Activated T-helper 2 cell treated with anti-CD3 and anti-CD28 coated beads, Interferon-gamma antibody, Interleukin-2, Interleukin-4, amounts not matched to agents 10 μg/mL and 5 μg/mL and 100 μg/mL, durations not matched to agents 14 hours and 24 hours and 36 hours (primary cell): ENCODE measurements around the gene PANK2. TPM values are rescaled to one million over a fixed set of nuclear protein-coding genes. Genes with fewer than 3 reads are reported as not detected.

Experiments used
- DNase-seq: peaks from one replicate; pipeline ENCODE4 v3.0.0; 2021; ENCODE audit warnings: low spot score
- H3K27ac Mint-ChIP-seq: one replicate; pipeline ENCODE4 v1.8.0; 2021; ENCODE audit warnings: mixed read lengths
- H3K27me3 Mint-ChIP-seq: one replicate; pipeline ENCODE4 v1.8.0; 2021; ENCODE audit warnings: low read depth, mixed read lengths
- H3K36me3 Mint-ChIP-seq: one replicate; pipeline ENCODE4 v1.8.0; 2021; ENCODE audit warnings: low read depth, mixed read lengths
- H3K4me1 Mint-ChIP-seq: one replicate; pipeline ENCODE4 v1.8.0; 2021; ENCODE audit warnings: low read depth, mixed read lengths
- H3K4me3 Mint-ChIP-seq: one replicate; pipeline ENCODE4 v1.8.0; 2021; ENCODE audit warnings: low read depth, mild to moderate bottlenecking, moderate library complexity, mixed read lengths
- H3K9me3 Mint-ChIP-seq: one replicate; pipeline ENCODE4 v1.8.0; 2021; ENCODE audit warnings: mixed read lengths
- intact Hi-C: fragments of 100-400 bp; cut with micrococcal nuclease; formaldehyde crosslinking; loops from one replicate; pipeline ENCODE4 v1.15.1; 2023
- total RNA-seq: library from RNA; stranded (reverse); gene quantifications from 2 replicates; pipeline ENCODE4 v1.2.3, GENCODE V29; 2022

PANK2 gene
- total RNA-seq, 1 donor from 2014 or later = 49.2 TPM

DNA sequence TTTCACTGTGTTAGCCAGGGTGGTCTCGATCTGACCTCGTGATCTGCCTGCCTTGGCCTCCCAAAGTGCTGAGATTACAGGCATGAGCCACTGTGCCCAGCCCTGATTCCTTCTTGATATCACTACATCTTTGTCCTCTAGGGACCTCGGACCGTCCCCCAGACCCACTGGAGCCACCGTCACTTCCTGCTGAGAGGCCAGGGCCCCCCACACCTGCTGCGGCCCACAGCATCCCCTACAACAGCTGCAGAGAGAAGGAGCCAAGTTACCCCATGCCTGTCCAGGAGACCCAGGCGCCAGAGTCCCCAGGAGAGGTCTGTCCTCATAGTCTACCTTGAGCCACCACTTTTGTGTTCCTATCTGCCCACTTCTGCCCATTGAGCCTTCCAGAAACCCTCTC is 28.0 kb upstream of the PANK2 start:
- Mint-ChIP-seq H3K9me3 (no peaks in the 10 kb centered on the region), H3K36me3 (peaks cover 79% of the 10 kb centered on the region), H3K27me3 (no peaks in the 10 kb centered on the region), H3K27ac (no peak overlapping the region), H3K4me1 (peaks cover 2% of the 10 kb centered on the region), H3K4me3 (no peak overlapping the region)
- intact Hi-C loops = no loop called here
- DNase-seq = no peak

DNA sequence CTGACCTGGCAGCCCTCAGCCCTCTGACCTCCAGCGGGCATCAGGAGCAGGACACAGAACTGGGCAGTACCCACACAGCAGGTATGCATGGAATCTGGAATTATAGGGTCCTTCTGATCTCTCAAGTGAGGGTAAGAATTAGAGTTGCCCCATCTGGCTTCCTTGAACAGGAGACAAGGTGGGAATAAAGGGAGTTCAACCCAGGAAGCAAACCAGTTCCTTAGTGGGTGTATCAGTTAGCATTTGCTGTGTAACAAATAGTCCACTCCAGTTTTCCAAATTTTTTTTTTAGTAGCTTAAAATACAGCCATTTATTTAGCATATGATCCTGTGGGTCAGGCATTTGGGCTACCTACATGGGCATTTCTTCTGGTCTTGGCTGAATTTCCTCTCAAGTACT is 26.9 kb upstream of the PANK2 start:
- intact Hi-C loops = no loop called here
- no peak for DNase-seq
- Mint-ChIP-seq H3K27ac (no peak overlapping the region), H3K9me3 (no peaks in the 10 kb centered on the region), H3K4me3 (no peak overlapping the region), H3K4me1 (no peaks in the 10 kb centered on the region), H3K36me3 (peaks cover 78% of the 10 kb centered on the region), H3K27me3 (no peaks in the 10 kb centered on the region)

DNA sequence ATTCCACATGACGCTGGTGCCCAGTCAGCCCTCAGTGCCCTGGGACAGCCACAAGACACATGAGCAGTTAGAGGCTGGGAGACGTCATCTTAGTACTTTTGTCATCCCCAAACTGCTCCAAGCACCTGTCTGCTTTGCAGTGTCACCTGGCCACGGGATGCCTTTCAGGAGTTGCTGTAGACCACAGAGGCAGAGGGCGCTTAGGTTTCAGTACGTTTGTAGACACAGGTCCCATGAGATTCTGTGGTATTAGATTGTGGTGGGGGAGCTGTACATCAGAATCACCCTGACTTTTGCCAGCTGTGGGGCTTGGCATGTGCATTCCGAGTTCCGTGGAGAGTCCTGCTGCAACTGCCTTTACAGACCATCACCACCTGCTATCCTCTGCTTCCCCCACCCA is 25.9 kb upstream of the PANK2 start:
- intact Hi-C loops = no loop called here
- H3K27me3 Mint-ChIP-seq = no peaks in the 10 kb centered on the region
- no peak overlapping the region for H3K4me3 Mint-ChIP-seq
- peaks cover 80% of the 10 kb centered on the region for H3K36me3 Mint-ChIP-seq
- DNase-seq = no peak
- H3K4me1 Mint-ChIP-seq = no peaks in the 10 kb centered on the region
- no peak overlapping the region for H3K27ac Mint-ChIP-seq
- no peaks in the 10 kb centered on the region for H3K9me3 Mint-ChIP-seq

DNA sequence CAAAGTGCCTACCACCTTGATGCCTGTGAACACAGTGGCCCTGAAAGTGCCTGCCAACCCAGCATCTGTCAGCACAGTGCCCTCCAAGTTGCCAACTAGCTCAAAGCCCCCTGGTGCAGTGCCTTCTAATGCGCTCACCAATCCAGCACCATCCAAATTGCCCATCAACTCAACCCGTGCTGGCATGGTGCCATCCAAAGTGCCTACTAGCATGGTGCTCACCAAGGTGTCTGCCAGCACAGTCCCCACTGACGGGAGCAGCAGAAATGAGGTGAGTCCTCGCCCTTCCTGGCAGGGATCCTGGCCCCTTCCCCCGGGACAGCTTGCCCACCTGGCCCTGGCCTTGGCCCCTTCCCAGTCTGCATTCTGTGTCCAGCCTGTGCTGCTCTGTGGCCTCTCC is 24.7 kb upstream of the PANK2 start:
- intact Hi-C loops = no loop called here

DNA sequence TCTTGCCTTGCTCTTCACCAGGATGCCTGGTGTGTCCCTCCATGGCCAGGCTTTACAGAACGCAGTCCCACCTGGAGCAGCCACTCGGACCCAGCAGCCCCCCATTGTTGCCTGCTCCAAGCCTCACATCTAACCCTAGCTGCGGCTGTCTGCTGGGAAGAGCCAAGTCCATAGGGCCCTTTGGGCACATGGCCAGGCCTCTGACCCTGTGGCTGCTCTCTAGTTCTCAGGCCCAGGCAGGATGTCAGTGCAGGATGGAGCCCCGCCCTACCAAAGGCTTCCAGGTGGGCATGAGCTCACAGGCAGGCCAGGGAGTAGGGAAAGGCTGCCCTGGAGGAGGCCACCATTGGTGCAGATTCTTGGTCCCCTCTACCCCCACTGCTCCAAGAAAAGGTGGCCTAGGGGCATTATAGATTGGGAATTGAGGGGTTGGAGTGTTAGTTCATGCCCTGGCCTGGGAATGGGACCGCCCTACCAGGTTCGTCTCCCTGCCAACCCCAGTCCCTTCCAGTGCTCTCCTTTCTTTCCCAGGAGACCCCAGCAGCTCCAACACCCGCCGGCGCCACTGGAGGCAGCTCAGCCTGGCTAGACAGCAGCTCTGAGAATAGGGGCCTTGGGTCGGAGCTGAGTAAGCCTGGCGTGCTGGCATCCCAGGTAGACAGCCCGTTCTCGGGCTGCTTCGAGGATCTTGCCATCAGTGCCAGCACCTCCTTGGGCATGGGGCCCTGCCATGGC is 23.9 kb upstream of the PANK2 start:
- H3K9me3 Mint-ChIP-seq = no peaks in the 10 kb centered on the region
- no peak overlapping the region for H3K27ac Mint-ChIP-seq
- DNase-seq = no peak
- peaks cover 66% of the 10 kb centered on the region for H3K36me3 Mint-ChIP-seq
- H3K27me3 Mint-ChIP-seq = no peaks in the 10 kb centered on the region
- H3K4me1 Mint-ChIP-seq = no peaks in the 10 kb centered on the region
- intact Hi-C loops = no loop called here
- no peak overlapping the region for H3K4me3 Mint-ChIP-seq

More for the DNA sequence above, 24.7 kb upstream of the PANK2 start:
- Mint-ChIP-seq H3K4me3 (no peak overlapping the region), H3K4me1 (no peaks in the 10 kb centered on the region), H3K27ac (no peak overlapping the region), H3K36me3 (peaks cover 70% of the 10 kb centered on the region), H3K9me3 (no peaks in the 10 kb centered on the region), H3K27me3 (no peaks in the 10 kb centered on the region)
- DNase-seq = no peak

DNA sequence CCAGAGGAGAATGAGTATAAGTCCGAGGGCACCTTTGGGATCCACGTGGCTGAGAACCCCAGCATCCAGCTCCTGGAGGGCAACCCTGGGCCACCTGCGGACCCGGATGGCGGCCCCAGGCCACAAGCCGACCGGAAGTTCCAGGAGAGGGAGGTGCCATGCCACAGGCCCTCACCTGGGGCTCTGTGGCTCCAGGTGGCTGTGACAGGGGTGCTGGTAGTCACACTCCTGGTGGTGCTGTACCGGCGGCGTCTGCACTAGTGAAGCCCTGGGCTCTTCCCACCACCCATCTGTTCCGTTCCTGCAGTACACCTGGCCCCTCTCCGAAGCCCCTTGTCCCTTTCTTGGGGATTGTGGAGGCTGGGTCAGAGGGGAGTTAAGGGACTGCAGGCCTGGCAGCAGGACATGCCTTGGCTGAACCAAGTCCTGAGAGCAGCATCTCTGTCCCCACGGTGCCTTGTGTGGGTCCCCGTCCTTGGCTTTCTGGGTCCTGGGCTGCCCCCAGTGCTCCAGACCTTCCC is 23.2 kb upstream of the PANK2 start:
- Mint-ChIP-seq H3K4me1 (no peaks in the 10 kb centered on the region), H3K36me3 (peaks cover 64% of the 10 kb centered on the region), H3K9me3 (no peaks in the 10 kb centered on the region), H3K4me3 (no peak overlapping the region), H3K27me3 (no peaks in the 10 kb centered on the region), H3K27ac (no peak overlapping the region)
- intact Hi-C loops = no loop called here
- no peak for DNase-seq

DNA sequence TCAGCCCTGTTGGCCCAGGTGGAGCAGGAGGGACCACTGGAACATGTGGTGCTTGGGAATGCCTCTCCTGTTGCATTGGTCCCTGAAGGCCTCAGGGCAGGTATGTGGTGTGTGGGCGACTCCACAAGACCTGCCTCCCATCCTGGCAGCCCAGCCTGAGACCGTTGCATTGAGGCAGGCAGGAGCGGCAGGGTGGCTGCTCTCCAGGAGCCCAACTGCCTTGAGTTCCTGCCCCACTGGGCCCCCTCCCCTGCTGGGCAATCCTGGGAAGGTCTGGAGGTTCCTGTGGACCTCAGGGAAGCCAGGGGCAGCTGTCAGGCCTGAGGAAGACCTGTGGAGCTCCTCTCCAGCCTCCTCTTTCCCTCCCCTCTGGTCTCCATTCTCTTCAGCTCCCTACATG is 22.7 kb upstream of the PANK2 start:
- DNase-seq = no peak
- no peak overlapping the region for H3K4me3 Mint-ChIP-seq
- no peaks in the 10 kb centered on the region for H3K27me3 Mint-ChIP-seq
- H3K27ac Mint-ChIP-seq = no peak overlapping the region
- H3K9me3 Mint-ChIP-seq = no peaks in the 10 kb centered on the region
- H3K4me1 Mint-ChIP-seq = no peaks in the 10 kb centered on the region
- intact Hi-C loops = no loop called here
- peaks cover 59% of the 10 kb centered on the region for H3K36me3 Mint-ChIP-seq

DNA sequence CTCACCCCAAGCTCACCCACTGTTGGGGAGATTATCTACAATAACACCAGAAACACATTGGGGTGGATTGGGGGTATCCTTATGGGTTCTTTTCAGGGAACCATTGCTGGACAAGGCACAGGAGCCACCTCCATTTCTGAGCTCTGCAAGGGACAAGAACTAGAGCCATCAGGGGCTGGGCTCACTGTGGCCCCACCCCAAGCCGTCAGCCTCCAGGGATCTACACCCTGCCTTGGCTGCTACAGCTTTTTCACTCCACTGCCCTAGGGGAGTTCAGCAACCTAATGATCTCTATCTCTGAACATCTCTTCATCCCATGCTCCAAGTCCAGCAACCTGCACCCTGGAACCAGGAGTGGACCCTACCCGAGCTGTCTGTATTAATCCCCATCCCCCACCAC is 21.4 kb upstream of the PANK2 start:
- intact Hi-C loops = no loop called here
- Mint-ChIP-seq H3K4me1 (no peaks in the 10 kb centered on the region), H3K9me3 (no peaks in the 10 kb centered on the region), H3K27me3 (no peaks in the 10 kb centered on the region), H3K4me3 (no peak overlapping the region), H3K27ac (no peak overlapping the region), H3K36me3 (peaks cover 57% of the 10 kb centered on the region)
- DNase-seq = no peak

DNA sequence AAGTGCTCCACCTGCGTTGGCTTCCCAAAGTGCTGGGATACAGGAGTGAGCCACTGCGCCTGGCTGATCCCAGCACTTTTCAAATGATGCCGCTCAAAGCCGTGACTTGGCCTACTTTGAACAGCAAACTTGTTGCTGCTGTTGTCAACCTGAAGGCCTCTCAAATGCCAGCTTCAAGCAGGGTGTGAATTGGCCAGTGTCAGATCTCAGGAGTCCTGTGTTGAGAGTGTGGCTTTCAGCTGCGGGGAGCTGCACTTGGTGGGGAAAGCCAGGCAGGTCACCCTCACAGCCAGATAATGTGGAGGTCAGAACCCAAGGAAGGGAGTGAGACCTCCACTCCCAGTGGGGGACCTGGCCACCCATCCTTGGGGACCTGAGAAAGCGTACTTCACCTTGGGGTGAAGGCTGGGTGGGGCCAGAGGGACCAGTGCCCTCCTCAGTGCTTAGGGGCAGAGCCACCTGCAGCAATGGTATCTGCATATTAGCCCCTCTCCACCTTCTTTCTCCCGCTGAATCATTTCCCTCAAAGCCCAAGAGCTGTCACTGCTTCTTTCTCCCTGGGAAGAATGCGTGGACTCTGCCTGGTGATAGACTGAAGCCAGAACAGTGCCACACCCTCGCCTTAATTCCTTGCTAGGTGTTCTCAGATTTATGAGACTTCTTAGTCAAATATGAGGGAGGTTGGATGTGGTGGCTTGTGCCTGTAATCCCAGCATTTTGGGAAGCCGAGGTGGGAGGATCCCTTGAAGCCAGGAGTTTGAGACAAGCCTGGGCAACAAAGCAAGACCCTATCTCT is 19.1 kb upstream of the PANK2 start:
- peaks cover 2% of the 10 kb centered on the region for H3K4me1 Mint-ChIP-seq
- DNase-seq = no peak
- H3K9me3 Mint-ChIP-seq = no peaks in the 10 kb centered on the region
- intact Hi-C loops = no loop called here
- H3K36me3 Mint-ChIP-seq = peaks cover 53% of the 10 kb centered on the region
- H3K27me3 Mint-ChIP-seq = no peaks in the 10 kb centered on the region
- H3K4me3 Mint-ChIP-seq = no peak overlapping the region
- no peak overlapping the region for H3K27ac Mint-ChIP-seq

DNA sequence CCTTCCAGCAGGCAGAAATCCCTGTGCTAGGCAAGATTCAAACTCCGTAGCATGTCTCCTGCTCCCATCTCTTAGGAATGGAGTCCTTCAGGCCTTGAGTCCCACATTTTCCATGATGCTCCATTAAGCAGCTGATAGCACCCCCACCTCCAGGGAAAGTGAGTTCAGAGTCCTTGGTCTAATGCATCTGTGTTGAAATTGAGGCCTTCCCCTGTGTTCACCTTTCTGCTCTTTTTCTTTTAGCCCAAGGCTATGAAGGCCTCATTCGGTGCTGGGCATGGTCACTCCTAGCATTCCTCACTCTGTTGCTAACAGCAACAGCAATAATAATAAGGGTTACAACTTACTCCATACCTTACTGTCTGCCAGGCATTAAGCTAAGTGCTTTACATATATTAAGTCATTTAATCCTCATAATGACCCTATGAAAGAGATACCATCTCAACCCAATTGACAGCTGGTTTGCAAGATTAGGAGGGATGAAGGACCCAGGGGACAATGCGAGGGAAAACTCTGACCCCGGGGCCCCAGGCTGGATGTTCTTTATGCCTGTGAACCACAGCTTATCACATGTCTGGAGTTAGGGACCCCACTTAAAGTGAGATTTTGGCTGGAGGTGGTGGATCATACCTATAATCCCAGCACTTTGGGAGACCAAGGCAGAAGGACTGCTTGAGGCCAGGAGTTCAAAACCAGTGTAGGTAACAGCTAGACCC is 17.5 kb upstream of the PANK2 start:
- Mint-ChIP-seq H3K4me3 (no peak overlapping the region), H3K27ac (no peak overlapping the region), H3K36me3 (peaks cover 56% of the 10 kb centered on the region), H3K27me3 (no peaks in the 10 kb centered on the region), H3K4me1 (peaks cover 7% of the 10 kb centered on the region), H3K9me3 (no peaks in the 10 kb centered on the region)
- intact Hi-C loops = no loop called here
- no peak for DNase-seq

DNA sequence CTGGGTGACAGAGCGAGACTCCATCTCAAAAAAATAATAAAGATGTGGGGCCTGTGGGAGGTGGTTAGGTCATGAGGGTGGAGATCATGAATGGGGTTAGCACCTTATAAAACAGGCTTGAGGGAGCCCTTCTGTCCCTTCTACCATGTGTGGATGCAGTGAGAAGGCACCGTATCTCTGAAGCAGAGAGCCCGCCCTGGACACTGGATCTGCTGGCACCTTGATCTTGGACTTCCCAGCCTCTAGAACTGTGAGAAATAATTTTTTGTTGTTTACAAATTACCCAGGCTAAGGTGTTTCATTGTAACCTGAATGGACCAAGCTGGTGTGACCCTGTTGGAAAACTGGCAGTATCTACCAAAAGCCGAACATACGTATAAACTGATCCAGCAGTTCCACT is 15.7 kb upstream of the PANK2 start:
- Mint-ChIP-seq H3K27me3 (no peaks in the 10 kb centered on the region), H3K27ac (no peak overlapping the region), H3K36me3 (peaks cover 48% of the 10 kb centered on the region), H3K9me3 (no peaks in the 10 kb centered on the region), H3K4me3 (no peak overlapping the region), H3K4me1 (peaks cover 7% of the 10 kb centered on the region)
- no peak for DNase-seq
- intact Hi-C loops = no loop called here

DNA sequence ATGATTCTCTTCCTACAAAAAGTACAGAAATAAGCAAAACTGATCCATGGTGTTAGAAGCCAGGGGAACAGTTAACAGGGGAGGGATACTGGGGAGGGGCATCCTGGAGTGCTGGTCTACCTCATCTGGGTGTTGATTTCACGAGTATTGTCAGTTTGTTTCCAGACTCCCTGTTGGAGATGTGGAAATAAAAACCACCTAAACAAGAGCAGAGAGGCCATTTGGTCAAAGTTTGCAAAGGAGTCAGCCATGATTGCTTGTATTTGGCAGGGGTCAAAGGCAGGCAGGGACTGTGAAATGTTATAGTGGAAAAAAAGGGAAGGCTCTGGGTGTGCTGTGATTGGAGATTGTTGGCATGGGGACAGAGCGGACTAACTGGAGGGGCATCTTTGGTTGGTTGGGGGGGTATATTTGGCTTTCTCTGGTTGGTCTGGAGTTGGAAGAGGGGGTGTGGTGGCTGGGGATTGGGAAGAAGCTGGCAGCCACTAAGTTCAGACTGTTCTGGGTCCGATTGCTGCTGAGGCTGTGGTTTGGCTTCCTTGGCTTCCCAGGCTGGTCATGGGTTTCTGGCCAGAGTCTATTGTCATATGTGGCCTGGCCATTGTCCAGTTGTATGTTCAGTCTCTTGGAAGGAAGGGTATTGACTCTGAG is 14.9 kb upstream of the PANK2 start:
- no peak overlapping the region for H3K27ac Mint-ChIP-seq
- peaks cover 51% of the 10 kb centered on the region for H3K36me3 Mint-ChIP-seq
- H3K4me3 Mint-ChIP-seq = no peak overlapping the region
- H3K4me1 Mint-ChIP-seq = peaks cover 7% of the 10 kb centered on the region
- no peaks in the 10 kb centered on the region for H3K27me3 Mint-ChIP-seq
- intact Hi-C loops = no loop called here
- DNase-seq = no peak
- no peaks in the 10 kb centered on the region for H3K9me3 Mint-ChIP-seq
